ENCODE data around the gene FKBP15.
"Not testable (repeated sequence)": the region's sequence is repeated elsewhere in the genome, so short reads cannot be mapped to it uniquely, and the experiment has no call there.

Gene FKBP15

GRCh38 chr9:113129884-113130283 is 91.2 kb downstream of the FKBP15 start:
- H3K4me1 ChIP-seq (ENCODE audit: control insufficient read depth, insufficient read depth, low read length) = no peaks in the 10 kb centered on the region
- H3K27ac ChIP-seq (ENCODE audit: low read depth, low read length) = no peak overlapping the region
- H3K27me3 ChIP-seq (ENCODE audit: control insufficient read depth, insufficient read depth, low read length) = no peaks in the 10 kb centered on the region
- H3K9ac ChIP-seq (ENCODE audit: low read length) = no peak overlapping the region
- no peaks in the 10 kb centered on the region for H3K36me3 ChIP-seq (ENCODE audit: control insufficient read depth, insufficient read depth, low read length)
- H3K4me3 ChIP-seq (ENCODE audit: low read length) = no peak overlapping the region

GRCh38 chr9:113129466-113129865 is 91.6 kb downstream of the FKBP15 start:
- H3K4me3 ChIP-seq (ENCODE audit: low read length) = no peak overlapping the region
- H3K27ac ChIP-seq (ENCODE audit: low read depth, low read length) = no peak overlapping the region
- H3K36me3 ChIP-seq (ENCODE audit: control insufficient read depth, insufficient read depth, low read length) = no peaks in the 10 kb centered on the region
- no peaks in the 10 kb centered on the region for H3K4me1 ChIP-seq (ENCODE audit: control insufficient read depth, insufficient read depth, low read length)
- no peak overlapping the region for H3K9ac ChIP-seq (ENCODE audit: low read length)
- H3K27me3 ChIP-seq (ENCODE audit: control insufficient read depth, insufficient read depth, low read length) = no peaks in the 10 kb centered on the region

GRCh38 chr9:113125386-113126035 is 95.6 kb downstream of the FKBP15 start:
- Histone ChIP-seq H3K9ac (ENCODE audit: low read length) (no peak overlapping the region), H3K36me3 (ENCODE audit: control insufficient read depth, insufficient read depth, low read length) (no peaks in the 10 kb centered on the region), H3K27ac (ENCODE audit: low read depth, low read length) (no peak overlapping the region), H3K27me3 (ENCODE audit: control insufficient read depth, insufficient read depth, low read length) (no peaks in the 10 kb centered on the region), H3K4me3 (ENCODE audit: low read length) (no peak overlapping the region), H3K4me1 (ENCODE audit: control insufficient read depth, insufficient read depth, low read length) (no peaks in the 10 kb centered on the region)

- not testable (repeated sequence) for H3K27ac ChIP-seq (ENCODE audit: low read depth, low read length); H3K4me3 ChIP-seq (ENCODE audit: low read length); H3K4me1 ChIP-seq (ENCODE audit: control insufficient read depth, insufficient read depth, low read length); H3K9ac ChIP-seq (ENCODE audit: low read length); H3K36me3 ChIP-seq (ENCODE audit: control insufficient read depth, insufficient read depth, low read length); H3K27me3 ChIP-seq (ENCODE audit: control insufficient read depth, insufficient read depth, low read length)
These were observed 102.2 kb downstream of the FKBP15 start for GRCh38 chr9:113118829-113119228.
